ENCODE results near the gene PUS10. TPM values are rescaled to one million over a fixed set of nuclear protein-coding genes. Genes with fewer than 3 reads are reported as not detected.
A peak's percentile ranks its signal among the peaks of the same experiment; 100 is the strongest.

Gene PUS10
- total and polyA plus RNA-seq, 2 of the 8 experiments (the other 6 are each of a cell fraction or from before 2014, with no cell fraction given): 1.3 to 3.1 TPM

GRCh38 chr2:61016392-61017002, 1.6 kb downstream of the PUS10 start:
- peaks cover 0 to 35% of the 10 kb centered on the region in 2 experiments; a peak in 2 of 4 replicates for H3K79me2 ChIP-seq (ENCODE audit: control insufficient read depth in 1 of 2, insufficient read depth in 2 of 2, low read length in 2 of 2)

More at GRCh38 chr2:61016392-61017002, 1.6 kb downstream of the PUS10 start:
- Histone ChIP-seq H3K4me1 (replicated peaks in 1 of 4; ENCODE audit: control insufficient read depth in 3 of 4, insufficient read depth in 4 of 4, low read length in 3 of 4) (peaks cover 0 to 3% (median 0%) of the 10 kb centered on the region in 4 experiments; a peak in 1 of 7 replicates), H3K79me1 (ENCODE audit: low read depth, low read length) (peaks cover 4% of the 10 kb centered on the region), H3K56ac (replicated peaks; ENCODE audit: insufficient read length, low read depth, low read length) (no peak overlapping the region), H2BK120ac (replicated peaks; ENCODE audit: low read depth, low read length) (no peak overlapping the region), H3K27ac (ENCODE audit: low read depth, low read length) (peak overlapping the region; percentile 91; the same call in 1 of the 2 replicates), H4K20me1 (replicated peaks in 1 of 2; ENCODE audit: control insufficient read depth in 1 of 2, insufficient read depth in 2 of 2, low read length in 2 of 2) (no peaks in the 10 kb centered on the region), H3K4me2 (ENCODE audit: insufficient read depth in 1 of 2, low read depth in 2 of 2, low read length in 2 of 2) (peak overlapping the region; percentile 65 to 74), H3K9ac (replicated peaks in 1 of 4; ENCODE audit: extremely low read depth in 1 of 4, low read depth in 3 of 4, low read length in 3 of 4) (peak overlapping the region; percentile 77 to 92 (median 89)), H2BK5ac (ENCODE audit: low read depth, low read length) (peak overlapping the region; percentile 99; the same call in 1 of the 2 replicates), H4K5ac (ENCODE audit: insufficient read length, low read depth, low read length) (peak overlapping the region; percentile 4), H3K14ac (ENCODE audit: insufficient read length) (no peak overlapping the region), H2BK20ac (ENCODE audit: low read length) (0 out of 2 replicates have a peak overlapping the region, but pooled peaks have one; percentile 7), H3K36me3 (ENCODE audit: control insufficient read depth in 2 of 4, insufficient read depth in 4 of 4, low read length in 3 of 4) (0 out of 8 replicates have a peak, but pooled peaks cover 0 to 4% (median 0%) of the 10 kb centered on the region in 4 experiments), H2BK12ac (ENCODE audit: low read depth, low read length) (no peak overlapping the region), H3K4me3 (ENCODE audit: extremely low read depth in 1 of 4, insufficient read depth in 2 of 4, low read depth in 3 of 4, low read length in 4 of 4) (peak overlapping the region; percentile 76 to 100 (median 90)), H3K4ac (replicated peaks; ENCODE audit: insufficient read length, low read depth, low read length) (no peak overlapping the region), H3K23ac (ENCODE audit: insufficient read length) (no peak overlapping the region), H4K8ac (ENCODE audit: extremely low read depth, insufficient read depth, low read length) (no peak overlapping the region), H2AFZ (ENCODE audit: low read length) (peak overlapping the region; percentile 63), H3K18ac (ENCODE audit: extremely low read depth, low read length) (peak overlapping the region; percentile 72; the same call in 1 of the 2 replicates), H3K23me2 (ENCODE audit: low read depth, low read length) (peaks cover 3% of the 10 kb centered on the region; the same call in 1 of the 2 replicates), H4K91ac (replicated peaks; ENCODE audit: insufficient read length, low read length) (no peak overlapping the region), H2BK15ac (ENCODE audit: low read length) (0 out of 2 replicates have a peak overlapping the region, but pooled peaks have one; percentile 81), H2AK5ac (ENCODE audit: low read depth, low read length) (no peak overlapping the region), H3K9me3 (ENCODE audit: insufficient read depth in 2 of 2, low read depth in 1 of 2, low read length in 1 of 2) (no peaks in the 10 kb centered on the region), H3K27me3 (replicated peaks in 1 of 4; ENCODE audit: control insufficient read depth in 3 of 4, extremely low read depth in 1 of 4, insufficient read depth in 3 of 4, low read length in 3 of 4) (no peaks in the 10 kb centered on the region)
- peak; percentile 30 for TF ChIP-seq SAP30 (IDR thresholded peaks at IDR 0.05; ENCODE audit: insufficient read depth, insufficient replicate concordance, low read length)
- no peak for TF ChIP-seq NANOG (IDR thresholded peaks at IDR 0.05; ENCODE audit: insufficient read depth, low read depth, low read length, poor library complexity, severe bottlenecking)
- TF ChIP-seq MAFK (IDR thresholded peaks at IDR 0.05; ENCODE audit: low read depth, low read length): no peak
- peak; percentile 21 for TF ChIP-seq EZH2 (IDR thresholded peaks at IDR 0.05; ENCODE audit: low read depth, low read length, severe bottlenecking)
- TF ChIP-seq GABPA (IDR thresholded peaks at IDR 0.05; ENCODE audit: borderline replicate concordance, insufficient read depth, low read length): no peak
- peak; percentile 72; the same call in 1 of the 2 replicates for TF ChIP-seq KDM1A (IDR thresholded peaks at IDR 0.05; ENCODE audit: borderline replicate concordance, low read length)
- no peak for TF ChIP-seq CHD1 (IDR thresholded peaks at IDR 0.05; ENCODE audit: low read depth, low read length)
- no peak for TF ChIP-seq POLR2AphosphoS5 (IDR thresholded peaks at IDR 0.05; ENCODE audit: low read depth, low read length)
- CTCF ChIA-PET (ENCODE audit: partially characterized antibody): no interaction called here
- DNase-seq (ENCODE audit: low read depth in 1 of 2, low spot score in 2 of 2) (no peak), FAIRE-seq (no peak)
- 4% methylated on average over 16 of the region's 16 CpGs; no CpG with 5 or more reads in 1 of the 2 experiments for WGBS, 2 experiments (ENCODE audit: extremely low coverage in 1 of 2, insufficient coverage in 1 of 2, insufficient read length in 1 of 2, insufficient replicate concordance in 2 of 2, low coverage in 1 of 2, low lambda C conversion rate in 2 of 2, missing lambda C conversion rate in 1 of 2)
- POLR2A ChIA-PET (ENCODE audit: partially characterized antibody): interaction anchor here (1.0 to 1.3 kb wide), 5 partner anchors 9 to 153 kb away, joined by 3 to 4 read pairs (median 3); no protein-coding TSS in a partner anchor
